GM19043 (cell line): Measurements from ENCODE around the gene FAM227B.
"Not testable (repeated sequence)": the region's sequence is repeated elsewhere in the genome, so short reads cannot be mapped to it uniquely, and the experiment has no call there.

Experiments used
- ATAC-seq: cut with Tn5 transposase; IDR thresholded peaks from one replicate; pipeline ENCODE4 v1.9.1; 2021; ENCODE audit warnings: low read depth; ENCODE audit not compliant: unreplicated experiment

The FAM227B gene

DNA sequence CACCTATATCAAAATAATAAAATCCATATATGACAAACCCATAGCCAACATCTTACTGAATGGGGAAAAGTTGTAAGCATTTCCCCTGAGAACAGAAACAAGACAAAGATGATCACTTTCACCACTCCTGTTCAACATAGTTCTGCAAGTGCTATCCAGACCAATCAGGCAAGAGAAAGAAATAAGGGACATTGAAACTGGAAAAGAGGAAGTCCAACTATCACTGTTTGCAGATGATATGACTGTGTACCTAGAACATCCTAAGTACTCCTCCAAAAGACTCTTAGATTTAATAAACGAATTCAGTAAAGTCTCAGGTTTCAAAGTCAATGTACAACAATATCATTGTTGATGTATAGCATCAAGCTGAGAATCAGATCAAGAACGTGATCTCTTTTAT is 233.1 kb downstream of the FAM227B start:
- no peak for ATAC-seq

DNA sequence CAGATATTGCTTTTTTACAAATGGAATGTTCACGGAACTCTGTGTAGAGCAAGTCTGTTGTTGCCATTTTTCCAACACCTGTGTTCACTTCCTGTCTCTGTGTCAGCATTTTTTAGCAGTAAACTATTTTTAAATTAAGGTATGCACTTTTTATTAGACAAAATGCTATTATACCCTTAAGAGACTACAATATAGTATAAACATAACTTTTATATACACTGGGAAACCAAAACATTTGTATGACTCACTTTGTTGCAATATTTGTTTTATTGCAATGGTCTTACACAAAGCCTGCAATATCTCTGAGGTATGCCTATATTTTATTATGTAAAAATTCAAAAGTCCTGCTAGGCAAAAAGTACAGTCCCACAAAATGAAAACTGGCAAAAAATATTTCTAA is 237.4 kb downstream of the FAM227B start:
- ATAC-seq = no peak

DNA sequence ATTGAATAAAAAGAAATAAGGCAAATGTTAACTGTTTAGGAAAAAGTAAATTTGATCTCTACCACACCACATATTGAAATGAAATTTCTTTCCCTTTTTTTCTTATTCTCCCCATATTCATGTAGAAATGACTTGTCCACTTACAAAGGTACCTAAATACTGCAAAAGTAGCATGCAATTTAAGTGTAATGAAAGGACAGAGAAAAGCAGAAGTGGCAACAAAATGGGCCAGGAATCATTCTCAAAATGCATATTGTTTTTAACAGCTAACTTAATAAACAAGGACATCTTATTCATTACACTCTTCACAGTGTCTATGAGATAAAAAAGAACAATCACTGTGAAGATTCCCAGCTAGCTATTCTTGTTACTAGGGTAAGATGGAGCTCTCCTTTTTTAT is 238.2 kb downstream of the FAM227B start:
- ATAC-seq = no peak

DNA sequence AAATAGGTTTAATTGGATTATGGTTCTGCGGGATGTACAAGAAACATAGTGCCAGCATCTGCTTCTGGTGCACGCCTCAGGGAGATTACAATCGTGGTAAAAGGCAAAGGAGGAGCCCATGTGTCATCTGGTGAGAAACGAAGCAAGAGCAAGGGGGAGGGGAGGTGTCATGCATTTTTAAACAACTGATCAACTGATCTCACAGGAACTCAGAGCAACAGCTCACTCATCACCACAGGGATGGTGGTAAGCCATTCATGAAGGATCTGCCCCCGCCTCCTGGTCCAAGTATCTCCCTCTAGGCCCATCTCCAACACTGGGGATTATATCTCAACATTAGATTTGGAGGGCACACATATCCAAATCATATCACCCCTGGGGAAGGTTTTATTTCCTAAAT is 239.7 kb downstream of the FAM227B start:
- ATAC-seq = no peak

DNA sequence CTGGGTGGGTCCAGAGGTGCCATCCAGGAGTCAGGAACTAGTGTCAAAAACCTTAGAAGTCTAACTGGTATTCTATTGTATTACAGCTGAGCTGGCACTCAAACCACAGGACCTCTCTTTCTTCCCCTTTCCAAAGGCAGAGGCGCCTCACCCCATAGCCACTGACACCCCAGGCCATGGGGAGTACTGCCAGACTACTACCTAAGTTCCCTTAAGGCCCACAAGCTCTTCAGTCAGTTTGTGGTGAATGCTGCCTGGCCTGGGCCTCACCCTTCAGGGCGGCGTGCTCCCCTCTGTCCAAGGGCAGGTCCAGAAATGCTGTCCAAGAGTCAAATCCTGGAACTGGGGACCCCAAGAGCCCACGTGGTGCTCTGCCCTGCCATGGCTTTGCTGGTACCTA is 240.6 kb downstream of the FAM227B start:
- ATAC-seq = no peak

DNA sequence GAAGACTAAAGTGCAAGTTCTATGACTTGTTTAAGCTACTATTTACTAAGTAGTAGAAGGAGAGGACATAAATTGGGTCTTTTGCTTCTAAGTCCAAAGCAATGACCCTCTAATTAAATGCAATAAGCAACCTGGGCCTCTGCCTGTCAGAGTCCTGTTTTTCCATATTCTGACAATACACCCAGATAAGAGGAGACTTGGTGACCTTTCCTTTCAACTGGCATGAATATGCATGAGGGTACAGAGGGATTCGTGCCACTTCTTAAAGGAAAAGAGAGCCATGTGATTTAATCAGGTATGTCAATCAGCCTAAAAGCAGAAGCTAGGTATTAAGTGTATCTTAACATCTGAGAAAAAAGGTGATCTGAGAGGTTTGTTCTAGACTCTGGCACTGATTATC is 248.3 kb downstream of the FAM227B start:
- no peak for ATAC-seq

DNA sequence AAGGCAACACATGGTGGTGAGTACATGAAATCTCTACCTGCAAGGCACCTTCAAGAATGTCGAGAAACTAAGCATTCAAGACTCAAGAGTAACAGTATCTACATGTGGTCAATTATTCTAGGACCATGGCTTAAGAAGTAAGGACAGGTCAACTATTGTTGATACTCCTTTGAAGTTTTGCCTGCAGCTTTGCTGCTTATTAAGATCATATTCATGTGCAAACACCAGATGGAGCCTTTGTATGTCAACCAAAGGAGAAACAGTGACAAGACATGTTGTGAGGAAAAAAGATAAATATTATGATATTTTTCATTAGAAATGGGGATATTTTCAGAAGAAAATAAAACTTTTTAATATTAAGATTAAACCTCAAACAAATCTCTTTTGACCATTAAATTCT is 249.8 kb downstream of the FAM227B start:
- no peak for ATAC-seq

DNA sequence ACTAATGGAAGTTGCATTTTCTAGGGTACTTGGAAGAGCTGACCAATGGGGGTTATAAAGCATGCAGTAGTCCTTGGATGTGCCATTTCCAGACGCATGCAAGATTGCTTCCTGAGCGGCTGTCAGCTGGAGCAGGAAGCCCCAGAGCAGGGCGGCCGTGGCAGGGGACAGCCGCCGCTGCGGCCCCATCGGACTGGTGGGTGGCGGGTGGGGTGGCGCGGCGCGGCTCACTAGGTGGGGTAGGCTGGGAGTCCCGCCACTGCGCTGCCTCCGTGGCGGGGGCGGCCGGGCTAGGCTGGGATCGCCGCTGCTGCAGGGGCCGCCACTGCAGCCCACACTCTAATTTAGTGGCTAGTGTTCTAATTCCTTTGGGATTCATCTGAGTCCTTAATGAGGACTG is 254.1 kb downstream of the FAM227B start:
- no peak for ATAC-seq

DNA sequence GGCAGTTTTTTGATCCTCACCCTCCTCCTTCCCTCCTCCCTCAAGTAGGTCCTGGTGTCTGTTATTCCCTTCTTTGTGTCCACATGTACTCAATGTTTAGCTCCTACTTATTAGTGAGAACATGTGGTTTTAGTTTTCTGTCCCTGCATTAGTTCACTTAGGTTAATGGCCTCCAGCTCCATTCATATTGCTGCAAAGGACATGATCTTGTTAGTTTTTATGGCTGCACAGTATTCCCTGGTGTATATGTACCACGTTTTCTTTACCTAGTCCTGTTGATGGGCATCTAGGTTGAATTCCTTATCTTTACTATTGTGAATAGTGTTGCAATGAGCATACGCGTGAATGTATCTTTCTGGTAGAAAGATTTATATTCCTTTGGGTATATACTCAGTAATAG is 259.2 kb downstream of the FAM227B start:
- no peak for ATAC-seq

DNA sequence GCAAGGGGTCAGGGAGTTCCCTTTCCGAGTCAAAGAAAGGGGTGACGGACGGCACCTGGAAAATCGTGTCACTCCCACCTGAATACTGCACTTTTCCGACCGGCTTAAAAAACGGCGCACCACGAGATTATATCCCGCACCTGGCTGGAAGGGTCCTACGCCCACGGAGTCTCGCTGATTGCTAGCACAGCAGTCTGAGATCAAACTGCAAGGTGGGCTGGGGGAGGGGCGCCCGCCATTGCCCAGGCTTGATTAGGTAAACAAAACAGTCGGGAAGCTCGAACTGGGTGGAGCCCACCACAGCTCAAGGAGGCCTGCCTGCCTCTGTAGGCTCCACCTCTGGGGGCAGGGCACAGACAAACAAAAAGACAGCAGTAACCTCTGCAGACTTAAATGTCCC is 266.2 kb downstream of the FAM227B start:
- ATAC-seq = not testable (repeated sequence)

DNA sequence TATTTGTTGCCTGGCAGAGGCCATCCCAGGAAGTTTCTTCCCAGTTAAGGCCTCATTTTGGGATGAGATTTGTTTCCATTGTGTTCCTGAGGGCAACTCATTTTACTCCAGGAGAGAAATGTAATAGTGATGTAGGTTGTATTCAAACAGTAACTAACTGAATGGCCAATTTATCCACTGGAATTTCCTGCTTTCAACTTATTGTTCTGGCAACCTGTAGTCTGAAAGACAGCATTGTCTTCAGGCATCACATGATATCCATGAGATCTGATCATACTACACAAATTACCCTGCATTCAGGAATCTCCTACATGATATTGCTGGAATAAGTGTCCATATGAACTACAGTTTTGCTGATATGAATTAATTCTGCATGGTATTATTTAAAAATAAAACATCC is 277.1 kb downstream of the FAM227B start:
- no peak for ATAC-seq

DNA sequence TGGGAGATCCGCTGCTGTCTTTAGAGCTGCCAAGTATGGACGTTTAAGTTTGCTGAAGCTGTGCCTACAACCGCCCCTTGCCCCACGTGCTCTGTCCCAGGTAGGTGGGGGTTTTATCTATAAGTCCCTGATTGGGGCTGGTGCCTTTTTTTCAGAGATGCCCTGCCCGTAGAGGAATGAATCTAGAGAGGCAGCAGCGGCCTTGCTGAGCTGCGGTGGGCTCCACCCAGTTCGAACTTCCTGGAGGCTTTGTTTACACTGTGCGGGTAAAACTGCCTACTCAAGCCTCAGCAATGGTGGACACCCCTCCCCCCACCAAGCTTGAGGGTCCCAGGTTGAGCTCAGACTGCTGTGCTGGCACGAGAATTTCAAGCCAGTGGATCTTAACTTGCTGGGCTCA is 281.0 kb downstream of the FAM227B start:
- ATAC-seq = no peak

DNA sequence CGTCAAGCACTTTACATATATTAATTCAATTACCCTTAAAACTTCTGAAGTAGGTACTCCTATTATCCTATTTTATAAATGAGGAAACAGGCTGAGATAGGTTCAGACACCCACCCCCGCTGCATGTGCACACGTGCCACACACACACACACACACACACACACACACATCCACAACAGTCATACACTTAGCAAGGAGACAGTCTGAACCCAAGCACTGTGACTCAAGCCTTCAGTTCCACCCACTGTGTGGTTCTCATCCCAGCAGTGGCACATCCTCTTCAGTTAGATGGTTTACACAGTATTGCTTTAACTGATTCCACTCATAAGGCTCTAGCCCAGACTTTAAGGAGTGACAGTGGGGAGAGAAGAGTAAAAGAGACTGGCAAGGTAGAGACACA is 288.7 kb downstream of the FAM227B start:
- ATAC-seq = no peak

DNA sequence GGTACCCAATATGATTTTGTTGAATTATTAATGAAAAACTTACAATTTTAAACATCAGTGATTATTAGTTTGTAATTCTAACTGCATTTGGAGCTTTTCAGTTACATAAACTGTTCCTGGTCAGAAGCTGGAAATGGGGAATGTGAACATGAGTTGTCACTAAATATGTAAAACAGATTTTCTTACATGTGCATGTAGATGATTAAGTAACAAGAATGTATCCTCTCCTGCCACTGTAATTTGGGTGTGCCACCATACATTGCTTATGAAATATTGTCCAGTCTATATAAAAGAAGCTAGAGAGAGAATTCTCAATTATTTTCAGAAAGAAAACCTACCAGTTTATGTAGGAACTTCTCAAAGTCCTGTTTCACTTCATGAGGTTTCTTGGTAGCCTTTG is 289.2 kb downstream of the FAM227B start:
- ATAC-seq = no peak

DNA sequence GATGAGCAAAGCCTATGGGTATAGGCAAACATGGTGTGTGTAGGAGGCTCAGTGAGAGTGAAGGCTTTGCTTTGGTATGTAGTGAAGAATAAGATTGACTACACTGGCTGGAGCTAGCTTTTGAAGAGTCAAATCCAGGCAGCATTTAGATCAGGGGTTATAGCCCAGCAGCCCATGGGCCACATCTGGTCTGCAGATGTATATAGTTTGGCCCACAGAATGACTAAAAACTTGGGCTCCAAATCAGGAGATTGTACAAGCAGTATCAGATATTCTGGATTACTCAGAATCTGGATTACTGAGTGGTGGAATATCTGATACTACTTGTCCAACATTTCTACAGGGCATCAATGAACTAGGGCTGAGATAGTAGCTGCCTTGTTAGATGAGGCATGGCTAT is 290.5 kb downstream of the FAM227B start:
- ATAC-seq = no peak

DNA sequence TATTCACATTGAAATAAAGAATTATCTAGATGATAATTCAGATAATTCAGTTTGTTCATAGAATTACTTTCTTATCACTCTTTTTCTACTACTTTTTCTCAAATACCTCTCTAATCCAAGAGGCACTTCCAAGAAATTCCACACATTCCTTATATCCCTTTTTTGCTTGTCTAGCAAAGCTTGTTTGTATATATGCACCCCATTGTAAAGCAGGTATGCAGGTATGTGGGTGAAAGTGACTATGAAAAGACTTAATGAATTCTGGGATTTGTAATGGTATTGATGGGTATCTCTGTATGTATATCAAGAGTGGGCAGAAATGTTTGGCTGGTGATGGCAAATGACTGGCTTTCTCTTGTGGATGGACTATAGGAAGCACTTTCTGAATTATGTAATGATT is 291.7 kb downstream of the FAM227B start:
- ATAC-seq = no peak

DNA sequence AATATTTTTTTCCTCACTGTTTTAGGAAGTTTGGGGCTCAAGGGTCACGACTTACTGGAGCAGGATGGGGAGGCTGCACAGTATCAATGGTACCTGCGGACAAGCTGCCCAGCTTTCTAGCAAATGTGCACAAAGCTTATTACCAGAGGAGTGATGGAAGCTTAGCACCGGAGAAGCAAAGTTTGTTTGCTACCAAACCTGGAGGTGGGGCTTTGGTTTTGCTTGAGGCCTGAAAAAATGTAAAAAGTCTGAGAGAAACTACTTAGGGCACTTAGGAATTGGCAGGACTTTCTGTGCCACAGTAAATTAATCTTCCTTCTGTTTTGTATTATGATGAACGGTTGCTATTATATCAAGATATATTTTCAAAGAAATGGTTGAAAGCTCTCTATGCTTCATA is 292.7 kb downstream of the FAM227B start:
- no peak for ATAC-seq

DNA sequence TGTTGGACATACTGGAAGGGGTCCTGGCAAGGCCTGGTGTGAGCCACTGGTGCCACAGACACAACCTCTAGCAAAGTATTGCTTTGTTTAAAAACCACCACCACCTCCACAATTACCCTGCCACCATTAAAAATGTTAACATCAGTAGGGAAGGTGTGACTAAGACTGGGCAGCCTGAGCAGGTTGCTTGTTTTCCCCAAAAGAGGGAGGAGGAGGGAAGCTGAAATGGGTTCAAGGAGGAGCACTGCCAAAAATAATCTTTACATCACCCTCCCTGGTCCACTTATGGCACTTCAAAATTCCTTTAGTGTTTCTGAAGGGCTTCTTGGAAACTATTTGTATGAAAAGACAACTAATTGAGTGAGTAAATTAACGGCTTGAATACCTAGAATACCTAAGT is 297.4 kb downstream of the FAM227B start:
- ATAC-seq = no peak

DNA sequence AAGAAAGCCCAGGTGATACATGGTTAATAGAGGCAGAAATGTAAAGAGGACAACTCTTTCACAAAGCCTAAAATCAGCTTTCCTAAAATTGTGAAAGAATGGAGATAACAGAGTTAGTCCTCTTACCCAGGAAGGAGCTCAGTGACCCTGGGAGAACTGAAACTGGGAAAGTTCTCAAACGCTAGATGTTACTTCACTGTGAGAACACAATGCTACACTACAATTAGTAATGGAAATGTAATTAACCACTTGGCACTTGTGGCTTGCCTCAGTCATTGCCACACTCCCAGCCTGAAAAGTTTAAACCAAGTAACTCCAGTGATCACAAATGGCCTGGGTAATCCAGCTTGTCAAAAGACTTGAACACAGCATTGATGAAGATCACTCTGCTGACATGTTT is 300.3 kb downstream of the FAM227B start:
- no peak for ATAC-seq

DNA sequence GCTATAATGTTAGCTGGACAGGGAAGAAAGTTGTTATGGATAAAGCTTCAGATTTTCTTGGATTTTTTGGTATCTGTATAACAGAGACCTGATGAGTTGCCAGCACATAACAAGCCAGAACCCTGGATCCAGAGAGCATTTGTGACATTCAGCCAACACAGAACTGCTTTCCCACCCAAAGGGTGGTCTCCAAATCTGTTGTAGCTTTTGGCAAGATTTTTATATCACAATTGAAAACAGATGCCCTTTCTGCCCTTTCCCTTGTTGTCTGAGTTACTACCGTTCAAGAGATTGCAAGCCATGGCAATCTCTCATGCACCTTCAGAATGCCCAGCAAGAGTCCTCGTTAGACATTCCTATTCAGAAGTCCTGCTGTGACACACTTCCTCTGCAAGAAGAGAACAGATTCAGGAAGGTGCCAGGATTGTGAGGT is 305.2 kb downstream of the FAM227B start:
- no peak for ATAC-seq

DNA sequence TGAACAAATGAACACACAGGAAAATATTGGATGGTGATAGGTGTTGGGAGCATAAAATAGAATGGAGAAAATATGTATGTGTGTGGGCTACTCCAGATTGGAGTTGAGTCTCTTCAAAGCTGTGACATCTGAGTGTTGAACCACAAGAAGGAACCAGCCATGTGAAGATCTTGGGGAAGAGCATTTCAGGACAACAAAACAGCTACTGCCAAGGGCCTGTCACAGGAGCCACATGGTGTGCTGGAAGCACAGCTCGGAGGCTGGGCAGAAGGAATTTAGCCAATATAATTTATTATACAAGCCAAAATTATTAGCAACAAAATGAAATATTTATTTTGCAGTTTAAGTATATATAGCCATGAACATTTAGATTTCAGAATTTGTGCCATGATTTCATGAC is 305.9 kb downstream of the FAM227B start:
- no peak for ATAC-seq

DNA sequence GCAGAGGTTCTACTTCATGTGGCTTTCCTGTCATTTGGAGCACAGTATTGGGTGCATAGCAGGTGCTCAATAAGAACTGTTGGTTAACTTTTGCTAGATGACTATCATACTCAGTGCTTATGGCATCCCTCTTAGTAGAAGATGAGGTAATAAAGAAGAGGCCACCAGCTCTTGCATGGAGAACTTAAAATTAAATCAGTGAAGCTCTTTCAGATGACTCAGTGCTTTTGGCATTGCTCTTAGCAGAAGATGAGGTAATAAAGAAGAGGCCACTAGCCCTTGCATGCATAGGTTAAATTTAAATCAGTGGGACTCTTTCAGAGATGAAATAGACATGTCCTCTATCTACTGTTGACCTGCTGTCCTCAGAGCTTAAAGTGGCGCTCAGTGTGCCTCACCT is 307.0 kb downstream of the FAM227B start:
- no peak for ATAC-seq

DNA sequence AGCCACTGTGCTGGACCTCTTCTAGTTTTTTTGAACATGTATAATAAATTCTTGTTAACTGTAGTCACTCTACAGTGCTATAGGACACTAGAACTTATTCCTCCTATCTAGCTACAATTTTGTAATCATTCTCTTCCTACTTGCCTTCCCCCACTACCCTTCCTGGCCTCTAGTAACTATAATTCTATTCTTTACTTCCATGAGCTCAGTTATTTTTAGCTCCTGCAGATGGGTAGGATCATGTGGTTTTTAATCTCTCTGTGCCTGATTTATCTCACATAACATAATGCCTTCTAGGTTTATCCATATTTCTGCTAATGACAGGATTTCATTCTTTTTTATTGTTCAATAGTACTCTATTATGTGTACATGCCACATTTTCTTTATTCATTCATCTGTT is 310.7 kb downstream of the FAM227B start:
- no peak for ATAC-seq

DNA sequence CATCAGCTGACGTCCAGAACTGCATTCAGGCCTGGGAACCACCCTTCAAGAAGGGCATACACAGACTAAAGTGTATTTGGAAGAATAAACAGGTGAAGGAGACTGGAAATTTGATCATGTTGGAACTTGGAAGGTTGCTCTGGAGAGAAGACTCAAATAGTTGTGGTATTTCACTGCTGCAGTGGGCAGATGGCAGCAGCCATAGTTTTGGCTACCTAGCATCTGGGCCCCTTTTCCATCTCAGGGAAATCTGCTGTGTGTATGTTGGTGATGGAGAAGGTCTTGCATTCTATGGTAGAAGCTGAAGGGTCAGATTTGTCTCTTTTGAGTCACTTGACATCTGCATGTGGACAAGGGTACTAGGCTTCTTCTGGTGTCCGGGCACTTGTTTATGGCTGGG is 311.9 kb downstream of the FAM227B start:
- ATAC-seq = no peak
